HG02870 (cell line): ENCODE data around the gene FBXO31.

Experiments
- ATAC-seq: cut with Tn5 transposase; IDR thresholded peaks from one replicate; pipeline ENCODE4 v1.9.1; 2021; ENCODE audit warnings: mild to moderate bottlenecking, moderate library complexity; ENCODE audit not compliant: unreplicated experiment

The FBXO31 gene, protein sequence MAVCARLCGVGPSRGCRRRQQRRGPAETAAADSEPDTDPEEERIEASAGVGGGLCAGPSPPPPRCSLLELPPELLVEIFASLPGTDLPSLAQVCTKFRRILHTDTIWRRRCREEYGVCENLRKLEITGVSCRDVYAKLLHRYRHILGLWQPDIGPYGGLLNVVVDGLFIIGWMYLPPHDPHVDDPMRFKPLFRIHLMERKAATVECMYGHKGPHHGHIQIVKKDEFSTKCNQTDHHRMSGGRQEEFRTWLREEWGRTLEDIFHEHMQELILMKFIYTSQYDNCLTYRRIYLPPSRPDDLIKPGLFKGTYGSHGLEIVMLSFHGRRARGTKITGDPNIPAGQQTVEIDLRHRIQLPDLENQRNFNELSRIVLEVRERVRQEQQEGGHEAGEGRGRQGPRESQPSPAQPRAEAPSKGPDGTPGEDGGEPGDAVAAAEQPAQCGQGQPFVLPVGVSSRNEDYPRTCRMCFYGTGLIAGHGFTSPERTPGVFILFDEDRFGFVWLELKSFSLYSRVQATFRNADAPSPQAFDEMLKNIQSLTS

DNA sequence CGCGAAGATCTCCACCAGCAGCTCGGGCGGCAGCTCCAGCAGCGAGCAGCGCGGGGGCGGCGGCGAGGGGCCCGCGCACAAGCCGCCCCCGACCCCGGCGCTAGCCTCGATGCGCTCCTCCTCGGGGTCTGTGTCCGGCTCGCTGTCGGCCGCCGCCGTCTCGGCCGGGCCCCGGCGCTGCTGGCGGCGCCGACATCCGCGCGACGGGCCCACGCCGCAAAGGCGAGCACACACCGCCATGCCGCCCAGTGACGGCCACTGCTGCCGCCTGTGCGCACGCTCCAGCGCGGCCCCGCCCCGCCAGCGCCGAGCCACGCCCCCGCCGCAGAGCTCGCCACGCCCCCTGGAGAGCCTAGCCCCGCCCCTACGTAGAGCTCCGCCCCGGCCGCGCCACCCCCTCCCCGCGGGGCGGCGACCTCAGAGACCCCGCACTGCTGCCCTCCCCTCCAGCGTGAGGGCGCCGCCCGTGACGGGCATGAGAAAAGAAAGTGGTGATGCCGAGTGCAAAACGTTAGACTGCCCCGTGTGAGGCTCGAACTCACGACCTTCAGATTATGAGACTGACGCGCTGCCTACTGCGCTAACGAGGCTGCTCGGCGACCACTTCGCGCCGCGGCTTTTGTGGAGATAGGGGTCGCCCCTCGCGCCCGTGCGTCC is at the start of gene FBXO31:
TSS of gene FBXO31 (minus strand) at position 272 of the 657 bp plus-strand sequence. CDS start at position 240, 32 bp downstream.
- ATAC-seq: peak; percentile 39

DNA sequence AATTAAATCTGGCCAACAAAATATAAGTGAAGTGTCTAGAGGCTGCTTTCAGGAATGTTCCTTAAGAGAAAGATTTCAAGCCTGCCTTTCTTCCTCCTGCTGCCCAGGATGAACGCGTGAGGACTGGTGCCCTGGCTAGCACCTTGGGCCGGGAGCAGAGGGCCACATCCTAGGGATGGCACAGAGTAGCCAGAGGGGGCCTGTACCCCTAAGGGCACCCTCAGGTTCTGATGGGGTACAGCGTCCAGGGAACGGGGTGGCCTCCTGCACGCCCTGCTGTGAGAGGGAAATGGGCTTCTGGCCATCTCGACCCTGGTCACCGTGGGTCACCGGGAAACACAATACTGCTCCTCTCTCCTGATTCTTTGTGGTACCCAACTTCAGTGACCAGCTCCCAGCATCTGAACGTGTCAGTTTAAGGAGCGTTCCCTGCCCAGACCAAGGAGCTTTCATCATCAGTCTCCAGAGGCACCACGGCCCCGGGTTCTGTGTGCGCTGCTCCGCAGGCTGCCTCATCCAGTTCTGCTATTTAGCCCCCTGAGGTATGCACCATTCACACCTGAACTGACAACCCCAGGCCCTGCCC is 48.8 kb upstream of the FBXO31 start:
- ATAC-seq: no peak

DNA sequence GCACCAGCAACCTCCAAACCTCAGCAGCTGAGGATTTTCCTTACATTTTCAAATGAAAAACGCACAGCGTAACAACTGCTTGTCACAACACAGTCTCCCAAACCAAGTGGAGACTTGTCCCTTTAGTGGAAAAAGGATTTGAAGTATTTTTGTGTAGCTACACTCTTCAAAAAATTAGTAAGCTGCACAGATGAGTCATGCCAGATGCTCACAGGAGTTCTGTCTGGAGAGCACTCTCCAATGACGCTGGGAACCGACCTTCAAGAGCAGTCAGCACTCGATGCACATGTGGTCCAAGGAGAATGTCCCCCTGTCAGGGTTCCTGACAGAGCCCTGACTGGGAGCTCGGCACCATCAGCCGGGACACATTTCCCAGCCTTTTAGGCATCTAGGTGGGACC is 48.4 kb upstream of the FBXO31 start:
- ATAC-seq: no peak

DNA sequence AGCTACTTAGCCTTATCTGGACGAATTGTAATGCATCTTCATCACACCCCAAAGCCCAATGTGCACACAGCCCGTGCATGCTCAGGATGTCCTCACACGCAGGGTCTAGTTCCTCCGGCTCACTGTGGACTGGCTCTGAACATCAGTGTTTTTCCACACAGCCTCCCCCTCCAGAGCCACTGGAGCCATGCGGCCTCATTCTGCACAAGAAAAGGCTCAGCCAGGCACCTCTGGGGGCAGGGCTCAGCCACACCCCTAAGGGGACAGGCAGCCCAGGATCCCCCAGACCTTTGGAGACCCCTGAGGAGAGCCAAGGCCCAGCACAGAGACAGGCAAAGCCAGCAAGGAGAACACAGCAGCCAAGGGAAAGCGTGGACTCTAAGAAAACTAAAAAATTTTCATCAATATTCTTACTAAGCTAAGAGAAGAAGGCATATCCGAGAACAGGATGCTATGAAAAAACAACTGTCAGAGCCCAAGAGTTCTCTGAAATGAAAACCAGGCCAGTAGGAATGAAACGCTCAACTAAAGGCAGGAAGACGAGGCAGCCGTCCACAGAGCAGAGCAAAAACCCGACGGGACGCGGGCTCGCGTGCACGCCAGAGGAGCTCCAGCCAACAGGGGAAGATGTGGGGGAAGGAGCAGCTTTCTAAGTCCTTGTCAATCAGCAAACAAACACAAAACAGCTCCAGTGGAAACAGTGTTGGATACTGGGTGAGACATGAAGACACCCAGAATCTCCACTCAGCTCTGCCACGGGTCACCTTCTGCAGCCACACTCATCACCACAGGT is 43.0 kb upstream of the FBXO31 start:
- ATAC-seq: no peak

DNA sequence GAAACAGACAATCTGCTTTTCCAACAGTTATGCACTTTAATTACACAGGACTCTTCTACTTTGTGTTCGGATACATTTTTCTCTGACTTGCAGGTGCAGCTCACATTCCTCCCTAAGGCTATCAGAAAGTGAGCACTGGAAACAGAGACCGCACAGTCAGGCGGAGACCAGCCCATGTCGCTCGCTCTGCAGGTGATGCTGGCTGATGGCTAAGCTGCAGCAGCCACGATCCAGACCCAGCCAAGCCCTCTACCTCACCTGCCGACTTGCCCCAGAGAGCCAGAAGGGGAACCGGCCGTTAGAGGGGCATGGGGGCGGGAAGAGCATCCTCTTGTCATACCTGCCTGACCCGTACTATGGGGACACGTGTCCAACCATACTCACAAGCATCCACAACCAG is 42.4 kb upstream of the FBXO31 start:
- ATAC-seq: no peak

DNA sequence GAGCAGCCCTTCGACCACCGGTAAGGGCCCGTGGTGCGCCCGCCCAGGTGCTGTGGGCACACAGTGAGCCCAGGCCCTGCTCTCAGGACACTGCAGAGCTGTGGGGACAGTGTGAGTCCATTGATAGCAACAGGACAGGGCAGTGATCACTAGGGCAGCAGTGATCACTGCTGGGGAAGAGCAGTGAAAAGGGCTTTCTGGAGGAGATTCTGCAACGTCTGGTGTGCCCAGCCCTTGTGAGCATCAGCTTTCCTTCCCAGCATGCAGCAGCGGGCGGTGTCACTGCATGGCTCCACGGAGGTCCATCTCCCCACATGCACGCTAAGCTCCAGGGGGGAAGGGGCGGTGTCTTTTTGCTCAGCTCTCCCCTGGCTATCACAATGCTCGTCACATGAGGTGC is 40.7 kb upstream of the FBXO31 start:
- no peak for ATAC-seq

DNA sequence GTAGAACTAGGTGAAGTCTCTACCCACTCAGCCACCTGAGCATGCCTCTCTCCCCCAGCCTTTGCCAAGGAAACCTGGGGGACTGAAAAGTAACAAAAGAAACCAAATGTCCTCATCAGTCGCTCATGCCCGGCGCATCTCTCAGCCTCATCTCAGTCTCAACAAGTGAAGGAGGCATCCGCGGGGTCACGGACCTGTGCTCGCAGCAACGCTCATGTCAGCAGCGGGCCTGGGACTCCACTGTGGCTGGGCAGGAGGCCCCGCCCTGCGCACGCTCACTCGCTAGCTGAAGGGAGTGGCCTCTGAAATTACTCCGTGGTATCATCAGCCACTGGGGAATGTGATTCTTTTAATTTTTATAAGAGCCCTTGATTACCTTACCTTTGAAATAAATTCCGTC is 39.9 kb upstream of the FBXO31 start:
- ATAC-seq: no peak

DNA sequence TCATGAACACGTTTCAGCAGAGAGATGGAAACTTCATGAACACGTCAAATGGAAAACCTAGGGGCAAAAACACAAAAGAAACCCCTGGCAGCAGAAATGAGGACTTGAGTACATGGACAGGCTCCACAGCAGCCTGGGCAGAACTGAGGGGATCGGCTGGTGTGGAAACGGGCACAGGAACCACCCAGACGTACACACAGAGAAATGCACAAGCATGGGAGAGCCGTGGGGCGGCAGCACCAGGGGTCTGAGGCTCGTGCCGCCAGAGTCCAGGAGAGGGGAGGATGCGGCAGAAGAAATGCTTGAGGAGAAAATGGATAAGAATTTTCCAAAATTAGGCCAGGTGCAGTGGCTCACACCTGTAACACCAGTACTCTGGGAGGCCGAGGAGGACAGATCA is 38.5 kb upstream of the FBXO31 start:
- no peak for ATAC-seq

DNA sequence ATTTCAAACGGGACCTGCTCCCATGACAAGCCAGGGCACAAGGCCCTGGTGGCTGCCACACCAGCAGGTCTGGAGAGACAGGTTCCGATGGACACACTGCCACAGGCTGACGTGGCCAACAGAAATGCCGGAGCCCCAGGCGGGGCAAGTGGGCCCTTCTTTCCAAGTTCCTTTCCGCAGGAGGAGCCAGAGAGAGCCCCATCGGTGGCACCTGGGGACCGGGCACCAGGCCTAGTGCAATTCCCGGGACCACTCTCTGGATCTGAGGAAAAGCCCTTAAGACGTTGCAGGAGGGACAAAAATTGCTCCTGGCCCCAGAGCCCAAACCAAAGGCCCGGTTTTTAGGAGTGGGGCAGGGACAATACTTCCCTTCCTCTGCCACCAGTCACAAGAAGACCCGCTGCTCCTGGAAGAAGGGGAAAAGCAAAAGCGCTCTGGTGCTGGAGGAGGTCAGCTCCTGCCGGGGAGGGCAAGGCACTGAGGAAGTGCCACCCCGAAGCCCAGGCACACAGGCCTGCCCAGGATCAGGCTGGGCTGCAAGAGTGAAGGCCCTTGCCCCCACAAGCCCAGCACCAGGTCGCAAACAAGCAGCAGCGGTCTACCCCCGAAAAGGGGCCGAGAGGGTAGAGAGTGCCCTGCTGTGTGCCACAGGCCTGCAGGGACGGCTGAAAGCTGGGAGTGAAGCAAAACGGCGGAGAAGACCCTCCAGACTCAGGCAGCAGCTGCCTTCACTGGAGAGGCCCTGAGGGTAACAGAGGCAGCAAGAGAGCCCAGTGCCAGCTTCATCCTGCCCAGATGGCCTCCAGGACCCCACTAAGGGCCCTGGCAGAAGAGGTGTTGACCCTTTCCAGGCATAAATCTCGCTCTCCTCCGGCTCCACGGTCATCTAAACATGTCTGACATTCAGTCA is 37.7 kb upstream of the FBXO31 start:
- ATAC-seq: no peak

DNA sequence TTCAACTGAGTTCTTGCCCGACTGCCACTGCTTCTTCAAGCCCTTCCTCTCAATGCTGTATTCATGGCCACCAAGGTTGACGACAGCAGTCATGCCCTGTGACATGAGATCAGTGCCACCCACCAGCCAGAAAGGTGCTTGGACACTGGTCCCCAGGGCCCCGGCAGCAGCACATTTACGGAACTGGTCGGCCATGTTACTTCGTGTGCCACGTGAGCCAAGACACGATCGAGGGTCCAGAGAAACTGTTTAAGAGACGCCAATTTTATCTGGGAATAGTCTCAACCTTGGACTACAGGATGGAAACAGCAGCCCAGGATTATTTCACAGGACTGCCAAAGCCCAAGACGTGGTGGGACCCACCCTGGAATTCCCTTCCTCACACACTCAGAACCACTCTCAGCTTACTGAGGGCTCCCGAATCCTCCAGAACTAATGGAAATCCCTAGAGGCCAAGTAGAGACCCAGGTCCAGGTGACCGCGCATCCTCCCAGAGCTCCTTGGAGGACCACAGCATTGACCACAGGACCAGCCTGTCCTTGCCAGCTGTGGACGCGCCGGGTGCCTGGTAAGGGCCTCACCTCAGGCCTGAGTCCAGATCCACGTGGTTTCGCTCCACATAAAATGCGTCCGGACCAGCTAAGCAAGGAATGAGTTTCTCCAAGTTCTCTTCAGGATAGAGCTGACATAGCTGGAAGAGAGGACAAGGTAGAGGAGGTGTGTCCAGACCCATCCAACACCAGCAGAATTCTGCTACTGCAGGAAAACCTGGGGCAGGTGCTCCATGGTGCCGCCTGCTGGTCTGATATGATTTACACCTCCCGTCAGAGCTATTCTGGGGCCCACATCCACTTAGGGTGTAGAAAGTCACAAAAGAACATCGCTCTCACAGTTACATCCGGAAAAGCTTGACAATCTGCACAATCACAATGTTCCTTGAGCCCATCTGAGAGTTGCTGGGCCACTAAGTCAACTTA is 36.7 kb upstream of the FBXO31 start:
- no peak for ATAC-seq

DNA sequence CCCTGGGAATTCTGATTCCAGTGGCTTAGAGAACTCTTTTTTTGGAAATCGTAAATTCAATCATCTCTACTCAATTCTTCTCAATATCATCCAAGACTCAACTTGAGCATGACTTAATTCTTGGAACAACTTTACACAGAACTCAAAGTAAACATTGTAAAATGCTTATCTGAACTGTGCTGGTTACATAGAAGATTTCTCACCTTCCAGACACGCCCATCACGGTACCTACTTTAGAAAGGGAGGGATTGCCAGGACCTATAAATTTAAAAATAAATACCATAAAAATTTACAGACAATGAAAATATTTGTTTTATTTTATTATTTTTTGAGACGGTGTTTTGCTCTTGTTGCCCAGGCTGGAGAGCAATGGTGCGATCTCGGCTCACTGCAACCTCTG is 35.1 kb upstream of the FBXO31 start:
- ATAC-seq: no peak

DNA sequence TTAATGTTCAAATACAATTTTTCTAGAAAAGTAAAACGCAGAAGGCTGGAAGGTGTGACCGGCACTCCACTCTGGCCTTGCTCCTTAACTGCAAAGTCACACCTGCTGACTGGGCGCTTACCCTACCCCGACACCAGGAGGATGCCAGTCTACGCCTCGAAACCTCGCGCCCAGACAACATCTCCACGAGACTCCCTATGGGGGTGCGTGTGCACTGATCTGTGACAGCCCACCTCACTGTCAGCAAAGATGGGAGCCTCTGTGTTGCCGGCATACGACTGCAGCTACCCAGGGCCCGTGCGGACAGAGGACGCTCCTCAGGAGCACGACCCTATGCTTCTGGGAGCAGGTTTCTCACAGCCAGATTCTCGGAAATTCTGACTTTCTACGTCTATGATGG is 34.6 kb upstream of the FBXO31 start:
- no peak for ATAC-seq

DNA sequence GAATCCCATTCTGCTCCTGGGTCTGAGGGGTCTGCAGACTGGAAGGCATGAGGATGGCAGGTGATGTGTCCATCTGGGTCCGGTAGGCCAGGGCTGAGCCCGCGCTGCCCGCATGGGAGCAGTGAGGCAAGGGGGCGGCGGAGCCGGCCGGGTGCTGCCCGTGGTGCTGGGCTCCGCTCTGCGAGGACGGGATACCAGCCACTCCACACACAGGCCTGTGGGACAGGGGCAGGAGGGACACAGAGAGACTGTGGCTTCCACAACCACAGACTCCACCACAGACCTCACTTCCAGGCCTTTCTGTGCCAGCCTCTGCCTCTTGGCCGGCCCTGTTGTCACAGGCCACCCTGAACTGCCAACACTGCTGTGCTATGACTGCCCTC is 33.9 kb upstream of the FBXO31 start:
- no peak for ATAC-seq

DNA sequence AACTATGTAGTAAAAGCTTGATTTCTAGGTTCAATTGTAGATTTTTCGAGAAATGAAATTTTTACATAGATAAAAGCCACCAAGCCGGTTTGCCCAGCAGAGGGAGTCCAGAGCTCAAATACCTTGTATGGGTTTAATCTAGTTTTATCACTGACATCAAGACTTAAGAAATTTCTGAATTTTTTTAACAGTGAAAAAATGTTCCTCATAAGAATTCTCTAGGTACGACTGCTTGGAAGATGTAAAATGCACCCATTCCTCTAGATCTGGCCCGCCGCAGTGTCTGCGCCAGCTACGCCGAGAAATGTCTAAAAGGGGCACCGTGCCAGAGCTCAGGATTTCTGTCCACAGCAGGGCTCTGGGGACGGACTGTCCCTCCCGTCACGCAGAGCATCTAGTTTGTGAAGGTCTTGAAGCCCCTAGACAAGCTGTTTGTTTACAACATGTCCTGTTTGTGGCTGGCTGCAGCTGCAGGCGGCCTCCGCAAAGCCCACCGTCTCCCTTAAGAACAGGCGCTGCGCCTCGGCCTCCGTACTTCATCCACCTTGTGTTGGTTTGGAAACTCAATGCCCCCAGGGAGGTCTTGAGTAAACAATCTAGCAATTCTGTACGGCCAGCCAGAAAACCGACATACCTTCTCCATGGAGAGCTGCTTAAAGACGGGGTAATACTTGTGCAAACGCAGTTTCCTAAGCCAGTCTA is 33.4 kb upstream of the FBXO31 start:
- ATAC-seq: no peak

DNA sequence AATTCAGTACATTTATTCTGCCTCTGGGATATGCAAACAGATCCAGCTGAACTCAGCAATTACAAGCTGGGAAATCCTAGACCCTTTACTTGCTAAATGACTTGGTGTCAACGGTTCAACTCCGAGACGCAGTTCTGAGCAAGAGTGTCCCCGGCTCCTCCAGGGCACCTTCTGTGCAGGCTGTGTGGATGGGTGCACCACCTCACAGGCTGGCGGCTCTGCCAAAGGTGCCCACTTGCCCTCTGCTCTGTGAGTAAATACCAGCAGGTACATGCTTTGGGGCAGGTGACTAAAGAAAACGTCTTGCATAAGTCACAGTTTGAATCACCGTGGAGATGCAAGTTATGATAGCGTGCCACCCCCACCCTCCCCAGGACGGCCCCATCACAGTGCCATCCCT is 31.9 kb upstream of the FBXO31 start:
- no peak for ATAC-seq

DNA sequence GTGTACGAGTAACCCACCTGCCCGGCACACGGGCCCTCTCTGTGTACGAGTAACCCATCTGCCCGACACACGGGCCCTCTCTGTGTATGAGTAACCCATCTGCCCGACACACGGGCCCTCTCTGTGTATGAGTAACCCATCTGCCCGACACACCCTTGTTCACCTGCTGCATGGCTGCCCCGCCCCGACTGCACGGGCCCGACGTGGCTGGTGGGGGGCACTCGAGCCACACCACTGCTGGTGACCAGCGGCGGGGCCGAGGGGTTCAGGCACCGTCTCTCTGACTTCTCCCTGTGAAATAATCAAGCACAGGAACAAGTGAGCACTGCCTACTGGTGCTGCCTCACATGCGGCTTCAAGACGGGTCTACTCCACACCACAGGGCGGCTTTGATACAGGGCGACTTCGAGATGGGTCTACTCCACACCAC is 30.7 kb upstream of the FBXO31 start:
- ATAC-seq: no peak

DNA sequence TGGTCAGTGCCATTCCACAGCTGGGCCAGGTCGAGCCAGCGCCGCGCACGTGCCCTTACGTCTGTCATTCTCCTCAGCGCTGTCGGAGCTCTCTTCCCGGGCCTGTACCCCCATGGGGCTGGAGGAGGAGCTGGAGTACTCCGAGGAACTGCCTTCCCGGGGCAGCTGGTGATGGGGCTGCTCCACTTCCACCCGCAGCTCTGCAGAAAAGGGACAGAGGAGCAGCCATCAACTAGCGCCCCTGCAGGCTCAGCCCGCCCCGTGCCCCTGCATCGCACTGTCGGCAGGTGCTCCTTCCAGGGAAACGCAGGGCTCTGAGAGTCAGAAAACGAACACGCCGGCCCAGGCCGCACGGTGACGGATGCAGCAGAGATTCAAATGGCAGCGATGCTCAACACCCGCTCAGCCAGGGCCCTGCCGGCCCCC is 29.4 kb upstream of the FBXO31 start:
- ATAC-seq: no peak

DNA sequence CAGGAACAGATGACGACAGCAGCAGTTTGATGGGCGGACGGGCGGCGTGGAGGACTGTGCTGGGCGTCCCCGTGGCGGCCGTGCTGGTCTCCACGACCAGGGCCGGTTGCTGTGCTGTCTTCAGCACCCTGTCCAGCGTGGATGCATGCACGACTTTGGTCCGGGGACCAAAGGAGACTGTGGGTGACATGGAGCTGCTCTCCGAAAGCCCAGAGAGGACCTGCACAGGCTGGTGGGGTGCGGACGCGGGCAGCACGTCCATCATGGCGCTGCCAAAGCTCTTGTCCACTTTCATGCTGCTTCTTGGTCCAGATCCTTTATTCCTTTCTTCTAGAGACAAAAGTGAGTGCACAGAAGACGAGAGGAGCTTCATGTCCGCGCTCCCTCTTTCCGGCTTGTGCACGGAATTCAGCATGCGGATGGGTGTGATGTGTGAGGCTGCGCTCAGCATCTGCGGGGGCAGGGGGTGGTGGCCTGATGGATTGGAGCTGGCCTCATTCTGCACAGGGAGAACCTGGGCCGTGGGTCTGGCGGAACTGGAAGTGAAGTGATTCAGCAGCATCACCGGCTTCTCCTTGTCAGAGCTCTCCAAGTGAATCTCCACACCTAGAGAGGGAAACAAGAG is 28.9 kb upstream of the FBXO31 start:
- ATAC-seq: no peak
